ENCODE data around the gene IDUA.

IDUA gene

DNA sequence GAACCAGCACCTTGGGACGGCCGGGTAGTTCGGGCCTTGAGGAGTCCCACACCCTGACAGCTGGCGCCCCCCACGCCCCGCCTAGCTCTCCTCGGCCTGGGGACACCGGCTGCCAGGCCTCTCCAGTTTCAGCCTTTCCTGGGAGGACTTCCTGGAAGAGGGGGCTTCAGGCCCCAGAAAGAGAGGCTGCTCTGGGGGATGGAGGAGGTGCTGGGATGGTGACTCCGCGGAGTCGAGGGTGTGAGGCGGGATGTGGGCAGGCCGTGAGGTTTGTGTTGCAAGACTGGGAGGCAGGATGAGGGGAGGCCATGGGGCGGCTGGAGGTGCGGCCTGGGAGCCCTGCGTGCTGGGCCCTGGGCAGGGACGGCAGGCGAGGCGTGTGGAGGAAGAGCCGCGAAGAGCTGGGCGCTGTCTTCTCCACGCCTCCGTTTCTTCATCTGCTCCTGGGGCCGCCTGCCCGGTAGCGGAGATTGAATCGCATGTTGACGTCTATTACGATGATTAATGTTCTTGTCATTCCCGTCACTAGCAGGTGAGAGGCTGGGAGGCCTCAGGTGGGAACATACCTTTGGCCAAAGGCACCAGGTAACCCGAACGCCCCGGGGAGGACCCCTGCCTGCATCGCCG lies 23.7 kb downstream of the IDUA start:
- peak overlapping the region; percentile 69 to 84 for H3K27ac ChIP-seq
- intact Hi-C loops (cut with DNase I; ENCODE audit: low total_unique reads), result loop anchor here (2.0 to 10.0 kb wide), 3 partner anchors 32 to 338 kb away; no protein-coding TSS in a partner anchor
- peaks cover 0 to 43% (median 32%) of the 10 kb centered on the region in 4 donors for H3K4me1 ChIP-seq
- H3K36me3 ChIP-seq, result peaks cover 0 to 8% (median 0%) of the 10 kb centered on the region in 3 donors
- H3K27me3 ChIP-seq, result peaks cover 0 to 30% of the 10 kb centered on the region in 2 donors
- TF ChIP-seq, protein P1, sequence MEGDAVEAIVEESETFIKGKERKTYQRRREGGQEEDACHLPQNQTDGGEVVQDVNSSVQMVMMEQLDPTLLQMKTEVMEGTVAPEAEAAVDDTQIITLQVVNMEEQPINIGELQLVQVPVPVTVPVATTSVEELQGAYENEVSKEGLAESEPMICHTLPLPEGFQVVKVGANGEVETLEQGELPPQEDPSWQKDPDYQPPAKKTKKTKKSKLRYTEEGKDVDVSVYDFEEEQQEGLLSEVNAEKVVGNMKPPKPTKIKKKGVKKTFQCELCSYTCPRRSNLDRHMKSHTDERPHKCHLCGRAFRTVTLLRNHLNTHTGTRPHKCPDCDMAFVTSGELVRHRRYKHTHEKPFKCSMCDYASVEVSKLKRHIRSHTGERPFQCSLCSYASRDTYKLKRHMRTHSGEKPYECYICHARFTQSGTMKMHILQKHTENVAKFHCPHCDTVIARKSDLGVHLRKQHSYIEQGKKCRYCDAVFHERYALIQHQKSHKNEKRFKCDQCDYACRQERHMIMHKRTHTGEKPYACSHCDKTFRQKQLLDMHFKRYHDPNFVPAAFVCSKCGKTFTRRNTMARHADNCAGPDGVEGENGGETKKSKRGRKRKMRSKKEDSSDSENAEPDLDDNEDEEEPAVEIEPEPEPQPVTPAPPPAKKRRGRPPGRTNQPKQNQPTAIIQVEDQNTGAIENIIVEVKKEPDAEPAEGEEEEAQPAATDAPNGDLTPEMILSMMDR (IDR thresholded peaks at IDR 0.05), result no peak
- no peaks in the 10 kb centered on the region for H3K9me3 ChIP-seq
- DNase-seq, result peak; percentile 84 to 93
- peak overlapping the region; percentile 65 to 66 for H3K4me3 ChIP-seq

DNA sequence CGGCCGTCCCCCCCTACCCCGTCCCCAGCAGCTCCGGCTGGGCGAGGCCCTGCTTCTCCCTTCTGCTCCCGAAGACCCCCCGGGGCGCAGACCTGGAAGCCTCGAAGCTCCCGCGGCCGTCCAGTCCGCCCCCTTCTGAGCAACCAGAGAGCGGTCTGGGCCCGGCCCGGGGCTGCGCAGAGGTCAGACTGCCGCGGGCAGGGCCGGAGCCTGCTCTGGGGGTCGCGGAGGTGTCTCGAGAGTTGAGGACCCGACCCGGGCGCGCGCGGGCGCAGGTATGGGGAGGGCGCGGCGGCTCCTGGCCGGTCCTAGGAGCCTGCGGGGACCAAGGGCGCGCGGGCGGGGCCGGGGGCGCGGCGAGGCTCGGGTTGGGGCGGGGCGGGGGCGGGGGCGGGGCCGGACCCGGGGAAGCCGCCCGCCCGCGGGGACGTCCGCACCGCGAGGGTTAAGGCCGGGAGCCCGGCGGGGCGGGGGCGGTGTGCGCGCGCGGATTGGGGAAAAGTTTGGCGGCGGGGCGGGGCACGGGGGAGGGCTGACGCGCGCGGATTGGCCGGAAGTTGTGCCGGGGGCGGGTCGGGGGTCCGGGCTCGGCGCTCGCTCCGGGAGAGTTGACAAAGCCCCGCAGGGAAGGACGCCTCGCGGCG lies 24.3 kb downstream of the IDUA start, which contains the start of gene FGFRL1:
Gene FGFRL1, plus strand, starts transcription at position 605 of the 644 bp plus-strand sequence. CDS start 860 bp downstream, outside the sequence.
- Histone ChIP-seq H3K36me3 (peaks cover 0 to 8% (median 0%) of the 10 kb centered on the region in 3 donors), H3K27me3 (peaks cover 0 to 23% of the 10 kb centered on the region in 2 donors), H3K4me1 (peaks cover 0 to 43% (median 32%) of the 10 kb centered on the region in 4 donors), H3K9me3 (no peaks in the 10 kb centered on the region), H3K4me3 (peak within 1 kb of the TSS; percentile 65 to 66), H3K27ac (peak within 1 kb of the TSS; percentile 69 to 84)
- TF ChIP-seq, protein P1 (IDR thresholded peaks at IDR 0.05), result no peak
- peak; percentile 88 to 95 for DNase-seq
- intact Hi-C loops (cut with DNase I; ENCODE audit: low total_unique reads), result loop anchor here (2.0 to 10.0 kb wide), 3 partner anchors 32 to 338 kb away; no protein-coding TSS in a partner anchor

- peaks cover 0 to 8% (median 0%) of the 10 kb centered on the region in 3 donors for H3K36me3 ChIP-seq
- peak overlapping the region; percentile 65 to 66 for H3K4me3 ChIP-seq
- DNase-seq, result no peak
- H3K9me3 ChIP-seq, result no peaks in the 10 kb centered on the region
- intact Hi-C loops (cut with DNase I; ENCODE audit: low total_unique reads), result loop anchor here (2.0 to 10.0 kb wide), 3 partner anchors 31 to 337 kb away; no protein-coding TSS in a partner anchor
- peaks cover 0 to 43% (median 32%) of the 10 kb centered on the region in 4 donors for H3K4me1 ChIP-seq
- H3K27ac ChIP-seq, result no peak overlapping the region
- TF ChIP-seq, protein P1 (IDR thresholded peaks at IDR 0.05), result no peak
- peaks cover 0 to 20% of the 10 kb centered on the region in 2 donors for H3K27me3 ChIP-seq
Observed at GRCh38 chr4:1011666-1012033, 24.8 kb downstream of the IDUA start.

DNA sequence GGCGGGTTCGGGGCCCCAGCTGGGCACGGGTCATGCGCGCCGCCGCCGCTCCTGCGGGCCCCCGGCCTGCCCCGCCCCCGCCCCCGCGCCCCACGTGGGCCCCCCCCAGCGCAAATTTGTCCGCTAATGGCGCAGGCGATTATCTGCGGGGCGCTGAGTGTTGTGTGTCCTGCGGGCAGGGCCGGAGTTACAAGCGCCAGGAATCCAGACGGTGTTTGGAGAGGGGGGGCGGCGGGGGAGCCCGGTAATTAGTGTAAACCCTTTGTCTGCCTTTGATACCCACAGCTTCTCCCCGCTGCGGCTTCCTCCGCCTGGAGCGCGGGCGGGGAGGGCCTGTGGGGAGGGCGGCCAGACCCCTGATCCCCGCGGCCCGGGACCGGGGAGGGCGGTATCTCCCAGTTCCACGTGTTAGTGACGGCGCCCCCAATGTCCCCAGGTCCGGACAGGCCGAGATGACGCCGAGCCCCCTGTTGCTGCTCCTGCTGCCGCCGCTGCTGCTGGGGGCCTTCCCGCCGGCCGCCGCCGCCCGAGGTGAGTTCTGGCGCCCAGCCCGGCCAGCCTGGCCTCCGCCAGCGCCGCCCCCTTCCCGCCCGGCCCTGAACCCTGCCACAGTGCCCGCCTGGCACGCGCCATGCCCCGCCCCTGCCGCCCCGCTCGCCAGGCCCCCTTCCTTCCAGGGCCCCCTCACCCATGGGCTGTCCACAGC lies 25.3 kb downstream of the IDUA start:
- H3K27me3 ChIP-seq, result peaks cover 0 to 16% of the 10 kb centered on the region in 2 donors
- intact Hi-C loops (cut with DNase I; ENCODE audit: low total_unique reads), result loop anchor here (10.0 kb wide), 1 partner anchor 227 kb away; no protein-coding TSS in a partner anchor
- TF ChIP-seq, protein P1 (IDR thresholded peaks at IDR 0.05), result no peak
- H3K4me3 ChIP-seq, result peak overlapping the region; percentile 65 to 66
- H3K27ac ChIP-seq, result peak overlapping the region; percentile 45 to 57
- peaks cover 0 to 8% (median 0%) of the 10 kb centered on the region in 3 donors for H3K36me3 ChIP-seq
- H3K4me1 ChIP-seq, result peaks cover 0 to 43% (median 32%) of the 10 kb centered on the region in 4 donors
- no peak for DNase-seq
- no peaks in the 10 kb centered on the region for H3K9me3 ChIP-seq

Measured in tibial artery (tissue), 4 donors.